ENCODE measurements around the gene CYB5R2. TPM values are rescaled to one million over a fixed set of nuclear protein-coding genes. Genes with fewer than 3 reads are reported as not detected.

Gene CYB5R2
- total and polyA plus RNA-seq, 4 donors = 0.19 to 3.7 (median 2.0) TPM

- H3K9ac ChIP-seq (ENCODE audit: low read depth in 1 of 2, low read length in 2 of 2) = no peak overlapping the region
- no peaks in the 10 kb centered on the region for H3K9me3 ChIP-seq (ENCODE audit: control insufficient read depth in 4 of 4, low read length in 3 of 4)
- H3K4me3 ChIP-seq (ENCODE audit: low read depth in 1 of 3, low read length in 3 of 3) = no peak overlapping the region
- H3K36me3 ChIP-seq (ENCODE audit: control insufficient read depth in 4 of 4, insufficient read depth in 3 of 4, low read depth in 1 of 4, low read length in 3 of 4) = peaks cover 9 to 57% (median 49%) of the 10 kb centered on the region in 4 donors
- 90% methylated on average over 4 of the region's 4 CpGs for WGBS
- DNase-seq (ENCODE audit: low spot score) = no peak
- peaks cover 0 to 11% (median 8%) of the 10 kb centered on the region in 4 donors for H3K4me1 ChIP-seq (ENCODE audit: control insufficient read depth in 4 of 4, insufficient read depth in 4 of 4, low read length in 3 of 4)
- TF ChIP-seq EGR1 (IDR thresholded peaks at IDR 0.05; ENCODE audit: low read depth in 2 of 2) (no peak), NR2F2 (IDR thresholded peaks at IDR 0.05) (no peak), RAD21 (IDR thresholded peaks at IDR 0.05) (no peak), REST (IDR thresholded peaks at IDR 0.05) (no peak), ZBTB33 (IDR thresholded peaks at IDR 0.05) (no peak), ATF3 (IDR thresholded peaks at IDR 0.05) (no peak), CTCF (IDR thresholded peaks at IDR 0.05; ENCODE audit: low read depth, low read length, missing input control) (no peak)
- H3K27ac ChIP-seq (ENCODE audit: low read depth in 1 of 2, low read length in 2 of 2) = no peak overlapping the region
- H3K27me3 ChIP-seq (ENCODE audit: control insufficient read depth in 4 of 4, insufficient read depth in 4 of 4, low read length in 3 of 4) = no peaks in the 10 kb centered on the region
Observed at GRCh38 chr11:7643314-7643713, 30.0 kb downstream of the CYB5R2 start.

- no peak for DNase-seq (ENCODE audit: low spot score)
- H3K9ac ChIP-seq (ENCODE audit: low read depth in 1 of 2, low read length in 2 of 2) = no peak overlapping the region
- no peaks in the 10 kb centered on the region for H3K9me3 ChIP-seq (ENCODE audit: control insufficient read depth in 4 of 4, low read length in 3 of 4)
- peaks cover 10 to 60% (median 52%) of the 10 kb centered on the region in 4 donors for H3K36me3 ChIP-seq (ENCODE audit: control insufficient read depth in 4 of 4, insufficient read depth in 3 of 4, low read depth in 1 of 4, low read length in 3 of 4)
- peaks cover 0 to 6% (median 5%) of the 10 kb centered on the region in 4 donors for H3K4me1 ChIP-seq (ENCODE audit: control insufficient read depth in 4 of 4, insufficient read depth in 4 of 4, low read length in 3 of 4)
- 62% methylated on average over 4 of the region's 4 CpGs for WGBS
- no peak overlapping the region for H3K4me3 ChIP-seq (ENCODE audit: low read depth in 1 of 3, low read length in 3 of 3)
- no peak overlapping the region for H3K27ac ChIP-seq (ENCODE audit: low read depth in 1 of 2, low read length in 2 of 2)
- no peaks in the 10 kb centered on the region for H3K27me3 ChIP-seq (ENCODE audit: control insufficient read depth in 4 of 4, insufficient read depth in 4 of 4, low read length in 3 of 4)
- TF ChIP-seq ATF3 (IDR thresholded peaks at IDR 0.05) (no peak), CTCF (IDR thresholded peaks at IDR 0.05; ENCODE audit: low read depth, low read length, missing input control) (no peak), RXRA (IDR thresholded peaks at IDR 0.05) (no peak), SP1 (IDR thresholded peaks at IDR 0.05) (no peak), FOXA1 (IDR thresholded peaks at IDR 0.05) (no peak), GABPA (IDR thresholded peaks at IDR 0.05 in 1 of 2, conservative IDR thresholded peaks at IDR 0.05 in 1 of 2) (no peak), HNF4A (conservative IDR thresholded peaks at IDR 0.05) (no peak), REST (IDR thresholded peaks at IDR 0.05) (no peak), EGR1 (IDR thresholded peaks at IDR 0.05; ENCODE audit: low read depth in 2 of 2) (no peak), MAX (IDR thresholded peaks at IDR 0.05) (no peak), FOXA2 (IDR thresholded peaks at IDR 0.05) (no peak), JUND (IDR thresholded peaks at IDR 0.05) (no peak), RAD21 (IDR thresholded peaks at IDR 0.05) (no peak), TAF1 (conservative IDR thresholded peaks at IDR 0.05) (no peak), YY1 (IDR thresholded peaks at IDR 0.05) (no peak), HNF4G (IDR thresholded peaks at IDR 0.05) (no peak)
Observed at GRCh38 chr11:7642747-7643146, 30.6 kb downstream of the CYB5R2 start.
